HepG2 (cell line): ENCODE data around the gene DCLK1. TPM values are rescaled to one million over a fixed set of nuclear protein-coding genes. Genes with fewer than 3 reads are reported as not detected.

ENCODE experiments used
- ATAC-seq: fragments of 200-7000 bp; cut with Tn5 transposase; 3 replicates; pipeline ENCODE4 v1.9.1; 2020; ENCODE audit warnings: mild to moderate bottlenecking, moderate library complexity
- BruUV-seq: library from RNA; stranded (reverse); fragments of 400-500 nt; replicated peaks from 2 replicates; lab custom pipeline; 2021; lab: Mats Ljungman, UMichigan
- CTCF ChIA-PET: fragments of 300-600 bp; formaldehyde crosslinking; extraction: SDS; loops from one replicate; lab custom pipeline; 2021; ENCODE audit warnings: low total read pairs, inconsistent platforms, low intra/inter-chr PET ratio; lab: Yijun Ruan, JAX
- POLR2A ChIA-PET: fragments of 350-600 bp; sonication (Branson Sonifier 250); formaldehyde crosslinking; loops from one replicate; lab custom pipeline; 2020; ENCODE audit warnings: antibody characterized with exemption, inconsistent platforms; lab: Yijun Ruan, JAX
- DNase-seq: peaks from one replicate; pipeline ENCODE4 v3.0.0-alpha.2; 2015; ENCODE audit warnings: low spot score
- FAIRE-seq: peaks from 3 replicates; lab custom pipeline; 2011; peaks lifted over from hg19 to GRCh38; lab: Jason Lieb, UNC
- H2AFZ ChIP-seq: one replicate; pipeline ENCODE4 v1.6.1; 2011; ENCODE audit warnings: low read length, inconsistent platforms
- H3K27ac ChIP-seq: fragments of 300-600 bp; 3 replicates; pipeline ENCODE4 v1.8.0; 2011; ENCODE audit warnings: mixed run types, mild to moderate bottlenecking, mixed read lengths, low read length, inconsistent platforms; ENCODE audit not compliant: insufficient read depth; ENCODE audit errors: extremely low read length
- H3K27me3 ChIP-seq, 2 experiments: fragments of 200-600 bp in 1 of 2; 2 replicates in 1 of 2; 3 replicates in 1 of 2; pipeline versions ENCODE4 v1.6.0 to v1.8.0; 2011; ENCODE audit warnings: low read length in 2 of 2, mild to moderate bottlenecking in 2 of 2, moderate library complexity in 2 of 2, inconsistent platforms in 1 of 2; ENCODE audit not compliant: insufficient read depth in 2 of 2, control insufficient read depth in 1 of 2
- H3K36me3 ChIP-seq, 2 experiments: fragments of 200-600 bp in 1 of 2; replicated peaks in 1 of 2; 2 replicates in 1 of 2; 3 replicates in 1 of 2; pipeline versions ENCODE4 v1.5.1 to v1.8.0; 2011; ENCODE audit warnings: low read length in 2 of 2, inconsistent platforms in 1 of 2; ENCODE audit not compliant: insufficient read depth in 2 of 2, control insufficient read depth in 1 of 2
- H3K4me1 ChIP-seq: 2 replicates; pipeline ENCODE4 v1.5.1; 2012; ENCODE audit warnings: low read length, inconsistent platforms; ENCODE audit not compliant: insufficient read depth
- H3K4me2 ChIP-seq: 2 replicates; pipeline ENCODE4 v1.6.0; 2011; ENCODE audit warnings: low read depth, low read length, inconsistent platforms
- H3K4me3 ChIP-seq, 3 experiments: fragments of 200-600 bp in 1 of 3; sonication (generic), shearing (Covaris generic) in 1 of 3; replicated peaks in 1 of 3; 2 replicates each; pipeline ENCODE4 v1.5.1; 2011 to 2016; ENCODE audit warnings: low read length in 3 of 3, inconsistent platforms in 2 of 3, low read depth in 2 of 3, mild to moderate bottlenecking in 2 of 3, control low read depth in 1 of 3, mixed read lengths in 1 of 3; ENCODE audit not compliant: insufficient read depth in 1 of 3
- H3K79me2 ChIP-seq: one replicate; pipeline ENCODE4 v1.6.1; 2011; ENCODE audit warnings: low read length, inconsistent platforms; ENCODE audit not compliant: insufficient read depth
- H3K9ac ChIP-seq: 2 replicates; pipeline ENCODE4 v1.6.0; 2011; ENCODE audit warnings: mild to moderate bottlenecking, low read depth, low read length, inconsistent platforms; ENCODE audit not compliant: insufficient read depth
- H3K9me3 ChIP-seq: 2 replicates; pipeline ENCODE4 v1.5.1; 2012; ENCODE audit warnings: mild to moderate bottlenecking, low read length
- H4K20me1 ChIP-seq: 2 replicates; pipeline ENCODE4 v1.6.0; 2011; ENCODE audit warnings: inconsistent platforms, mild to moderate bottlenecking, low read length, moderate library complexity; ENCODE audit not compliant: insufficient read depth
- DZIP1 ChIP-seq: sonication (generic); formaldehyde crosslinking; IDR thresholded peaks from 2 replicates; pipeline ENCODE4 v1.5.0; 2020; ENCODE audit warnings: mild to moderate bottlenecking, missing genetic modification reagents
- ETV6 ChIP-seq: sonication (generic); formaldehyde crosslinking; conservative IDR thresholded peaks from 2 replicates; pipeline ENCODE4 v1.4.0; 2020; ENCODE audit warnings: missing genetic modification reagents
- FOXK2 ChIP-seq: fragments of 450-650 bp; IDR thresholded peaks from 2 replicates; pipeline ENCODE4 v1.6.1; 2016
- GTF3A ChIP-seq: sonication (generic); formaldehyde crosslinking; conservative IDR thresholded peaks from 2 replicates; pipeline ENCODE4 v1.4.0; 2020; ENCODE audit warnings: mild to moderate bottlenecking, missing genetic modification reagents
- HNRNPK ChIP-seq: fragments of 200-400 bp; formaldehyde crosslinking; IDR thresholded peaks from 2 replicates; pipeline ENCODE4 v1.6.1; 2018; ENCODE audit warnings: low read length, low read depth, moderate library complexity, mild to moderate bottlenecking; ENCODE audit not compliant: poor library complexity, severe bottlenecking
- KMT2A ChIP-seq: sonication (generic); formaldehyde crosslinking; IDR thresholded peaks from 2 replicates; pipeline ENCODE4 v1.4.0; 2020; ENCODE audit warnings: missing genetic modification reagents
- SETDB1 ChIP-seq: sonication (generic); formaldehyde crosslinking; IDR thresholded peaks from 2 replicates; pipeline ENCODE4 v1.5.1; 2020; ENCODE audit warnings: missing genetic modification reagents, mild to moderate bottlenecking, borderline replicate concordance
- SIN3B ChIP-seq: fragments of 150-350 bp; IDR thresholded peaks from 2 replicates; pipeline ENCODE4 v1.6.1; 2014; ENCODE audit warnings: low read length
- SRY ChIP-seq: sonication (generic); formaldehyde crosslinking; IDR thresholded peaks from 2 replicates; pipeline ENCODE4 v1.8.0; 2022; ENCODE audit warnings: mild to moderate bottlenecking, missing genetic modification reagents
- ZNF430 ChIP-seq: sonication (generic); formaldehyde crosslinking; IDR thresholded peaks from 2 replicates; pipeline ENCODE4 v1.9.0; 2021; ENCODE audit warnings: mild to moderate bottlenecking, missing genetic modification reagents
- WGBS: methylation state at CpG from one replicate; pipeline ENCODE4 v1.1.6; 2017; ENCODE audit warnings: low lambda C conversion rate; 5-methylcytosine and 5-hydroxymethylcytosine counted together
- in situ Hi-C: cut with HindIII; loops from 2 replicates; pipeline ENCODE4 v1.10.0; 2017; ENCODE audit warnings: low pct_unique_long_range_greater_than_20kb; ENCODE audit not compliant: extremely low pct_ligation_motif_present
- intact Hi-C: fragments of 100-400 bp; cut with micrococcal nuclease; formaldehyde crosslinking; loops from one replicate; pipeline ENCODE4 v1.10.0; 2022; ENCODE audit not compliant: unreplicated experiment
- polyA plus RNA-seq, 8 experiments: library from polyadenylated mRNA; depleted of rRNA in 3 of 8; stranded (reverse) in 7 of 8; unstranded in 1 of 8; fragments of >200 nt; fragmentation: Illumina TruSeq in 4 of 8; extraction: Trizol in 4 of 8; gene quantifications; 2 replicates each; pipeline versions ENCODE4 v1.2.1 to v1.2.3, GENCODE V29; 2011 to 2016; ENCODE audit warnings: low read depth in 4 of 8, missing spikeins in 1 of 8, mixed read lengths in 1 of 8; ENCODE audit not compliant: insufficient read depth in 1 of 8
- total RNA-seq, 5 experiments: library from RNA; depleted of rRNA; stranded (reverse); fragments of >200 nt; fragmentation: Illumina TruSeq; extraction: Trizol; gene quantifications; 2 replicates each; pipeline ENCODE4 v1.2.3, GENCODE V29; 2016; ENCODE audit warnings: low read depth in 1 of 5
- TF ChIP-seq, protein P1 (sequence below): IDR thresholded peaks from 2 replicates; pipeline ENCODE4 v1.6.1; 2012; ENCODE audit warnings: inconsistent platforms
- TF ChIP-seq, protein P2 (sequence below): sonication (generic); formaldehyde crosslinking; IDR thresholded peaks from 2 replicates; pipeline ENCODE4 v1.4.0; 2020; ENCODE audit warnings: low read depth, mild to moderate bottlenecking, missing genetic modification reagents
- TF ChIP-seq, protein P3 (sequence below): sonication (generic); formaldehyde crosslinking; IDR thresholded peaks from 2 replicates; pipeline ENCODE4 v1.4.0; 2020; ENCODE audit warnings: missing genetic modification reagents; ENCODE audit errors: not compliant biosample characterization

The DCLK1 gene
- total and polyA plus RNA-seq, 2 of the 13 experiments (the other 11 are each of a cell fraction or from before 2014, with no cell fraction given), result not detected

DNA sequence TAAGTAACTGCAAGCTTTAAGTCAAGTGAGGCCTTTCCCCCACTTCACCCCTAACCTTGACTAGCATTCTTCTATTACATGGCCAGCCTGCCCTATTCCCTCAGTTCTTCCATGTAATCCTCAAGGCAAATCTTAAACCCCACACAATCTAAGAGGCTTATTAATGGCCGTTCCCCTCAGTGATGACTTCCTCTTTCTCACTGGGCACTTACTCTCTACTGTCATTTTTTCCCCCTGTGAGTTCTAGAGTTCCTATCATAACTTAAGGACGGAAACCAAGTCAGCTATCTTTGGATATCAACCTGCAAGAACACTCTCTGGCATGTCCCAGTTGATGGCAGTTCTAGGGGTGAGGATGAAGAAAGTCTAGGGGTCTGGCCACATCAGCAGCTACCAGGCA, 131.2 kb downstream of the DCLK1 start:
- no peak overlapping the region for H3K4me3 ChIP-seq
- BruUV-seq, result no TSS peak

More for the DNA sequence above, 131.2 kb downstream of the DCLK1 start:
- intact Hi-C loops, result no loop called here
- no peaks in the 10 kb centered on the region for H3K79me2 ChIP-seq
- ChIA-PET CTCF (no interaction called here), POLR2A (no interaction called here)
- H3K27me3 ChIP-seq, result peaks cover 0 to 3% of the 10 kb centered on the region in 2 experiments; a peak in 1 of 5 replicates
- H4K20me1 ChIP-seq, result no peaks in the 10 kb centered on the region
- no peak overlapping the region for H2AFZ ChIP-seq
- no peak for FAIRE-seq
- in situ Hi-C loops, result no loop called here
- no peak for ATAC-seq
- H3K36me3 ChIP-seq, result no peaks in the 10 kb centered on the region
- H3K27ac ChIP-seq, result no peak overlapping the region
- no peaks in the 10 kb centered on the region for H3K4me1 ChIP-seq
- no peak overlapping the region for H3K4me2 ChIP-seq
- H3K9me3 ChIP-seq, result no peaks in the 10 kb centered on the region
- no peak overlapping the region for H3K9ac ChIP-seq
- DNase-seq, result no peak
- WGBS, result 0% methylated on average over 2 of the region's 2 CpGs
- TF ChIP-seq ZNF430 (CRISPR knock-in tag) (no peak), GTF3A (CRISPR knock-in tag) (no peak), KMT2A (no peak), ETV6 (CRISPR knock-in tag) (no peak), SETDB1 (CRISPR knock-in tag) (no peak), SIN3B (no peak), DZIP1 (CRISPR knock-in tag) (no peak), FOXK2 (no peak), SRY (no peak), HNRNPK (no peak)
- TF ChIP-seq, protein P1, sequence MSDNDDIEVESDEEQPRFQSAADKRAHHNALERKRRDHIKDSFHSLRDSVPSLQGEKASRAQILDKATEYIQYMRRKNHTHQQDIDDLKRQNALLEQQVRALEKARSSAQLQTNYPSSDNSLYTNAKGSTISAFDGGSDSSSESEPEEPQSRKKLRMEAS, result no peak
- TF ChIP-seq, protein P2, sequence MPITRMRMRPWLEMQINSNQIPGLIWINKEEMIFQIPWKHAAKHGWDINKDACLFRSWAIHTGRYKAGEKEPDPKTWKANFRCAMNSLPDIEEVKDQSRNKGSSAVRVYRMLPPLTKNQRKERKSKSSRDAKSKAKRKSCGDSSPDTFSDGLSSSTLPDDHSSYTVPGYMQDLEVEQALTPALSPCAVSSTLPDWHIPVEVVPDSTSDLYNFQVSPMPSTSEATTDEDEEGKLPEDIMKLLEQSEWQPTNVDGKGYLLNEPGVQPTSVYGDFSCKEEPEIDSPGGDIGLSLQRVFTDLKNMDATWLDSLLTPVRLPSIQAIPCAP (CRISPR knock-in tag), result no peak
- TF ChIP-seq, protein P3, sequence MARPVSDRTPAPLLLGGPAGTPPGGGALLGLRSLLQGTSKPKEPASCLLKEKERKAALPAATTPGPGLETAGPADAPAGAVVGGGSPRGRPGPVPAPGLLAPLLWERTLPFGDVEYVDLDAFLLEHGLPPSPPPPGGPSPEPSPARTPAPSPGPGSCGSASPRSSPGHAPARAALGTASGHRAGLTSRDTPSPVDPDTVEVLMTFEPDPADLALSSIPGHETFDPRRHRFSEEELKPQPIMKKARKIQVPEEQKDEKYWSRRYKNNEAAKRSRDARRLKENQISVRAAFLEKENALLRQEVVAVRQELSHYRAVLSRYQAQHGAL (CRISPR knock-in tag), result no peak
